ENCODE results near the gene CSNK1G2.

The CSNK1G2 gene

GRCh38 chr19:1990230-1991017, 49.5 kb downstream of the CSNK1G2 start:
- DNase-seq = no peak

- no peak for DNase-seq
Measured at GRCh38 chr19:1991018-1991913, 50.3 kb downstream of the CSNK1G2 start.

GRCh38 chr19:1992759-1993260, 51.8 kb downstream of the CSNK1G2 start:
- DNase-seq = no peak

GRCh38 chr19:1997353-1998233, 56.6 kb downstream of the CSNK1G2 start:
- DNase-seq = no peak

GRCh38 chr19:1998712-1999708, 58.0 kb downstream of the CSNK1G2 start:
- DNase-seq = no peak

GRCh38 chr19:1999856-2000515, 59.0 kb downstream of the CSNK1G2 start:
- no peak for DNase-seq

GRCh38 chr19:2003874-2004273, 62.9 kb downstream of the CSNK1G2 start:
- DNase-seq = no peak

- DNase-seq = no peak
Measured at GRCh38 chr19:2010135-2010668, 69.2 kb downstream of the CSNK1G2 start.

GRCh38 chr19:2011169-2011568, 70.2 kb downstream of the CSNK1G2 start:
- DNase-seq = no peak

GRCh38 chr19:2012941-2013682, 72.1 kb downstream of the CSNK1G2 start:
- DNase-seq = no peak

- no peak for DNase-seq
Measured at GRCh38 chr19:2013683-2013961, 72.7 kb downstream of the CSNK1G2 start.

- no peak for DNase-seq
Measured at GRCh38 chr19:2014131-2014571, 73.2 kb downstream of the CSNK1G2 start.

- no peak for DNase-seq
Measured at GRCh38 chr19:2014731-2015607, 74.0 kb downstream of the CSNK1G2 start.

- peak; percentile 78 for DNase-seq
Measured at GRCh38 chr19:2015608-2015950, 74.6 kb downstream of the CSNK1G2 start, which contains the start of gene BTBD2. Gene BTBD2 (minus strand): TSS chr19:2015714. CDS start chr19:2015703, 11 bp downstream.

- peak; percentile 83 for DNase-seq
Measured at GRCh38 chr19:2016041-2016807, 75.3 kb downstream of the CSNK1G2 start.

- no peak for DNase-seq
Measured at GRCh38 chr19:2018752-2019151, 77.8 kb downstream of the CSNK1G2 start.

- DNase-seq = no peak
Measured at GRCh38 chr19:2021453-2022140, 80.6 kb downstream of the CSNK1G2 start.

Data from fibroblast of skin of back (primary cell).